Neural cell (in vitro differentiated cells): ENCODE data around the gene MYBPC3. TPM values are rescaled to one million over a fixed set of nuclear protein-coding genes. Genes with fewer than 3 reads are reported as not detected.

Source experiments
- H2AFZ ChIP-seq: fragments of 200-600, 300-800 bp; sonication (generic), shearing (Covaris generic); 2 replicates; pipeline ENCODE4 v1.6.0; 2014; ENCODE audit warnings: low read depth, mild to moderate bottlenecking, antibody characterized with exemption, low read length, moderate library complexity
- H3F3A ChIP-seq: fragments of 200-600 bp; shearing (Covaris generic); 2 replicates; pipeline ENCODE4 v1.6.1; 2016; ENCODE audit warnings: mild to moderate bottlenecking, moderate library complexity, mixed read lengths, antibody characterized with exemption, low read length; ENCODE audit not compliant: insufficient read depth, poor library complexity, severe bottlenecking
- H3K27ac ChIP-seq: fragments of 200-600, 300-800 bp; sonication (generic), shearing (Covaris generic); 2 replicates; pipeline ENCODE4 v1.5.1; 2014; ENCODE audit warnings: mild to moderate bottlenecking, low read length, moderate library complexity
- H3K27me3 ChIP-seq: fragments of 300-800, 200-600 bp; sonication (generic), shearing (Covaris generic); 2 replicates; pipeline ENCODE4 v1.6.0; 2014; ENCODE audit warnings: mild to moderate bottlenecking, low read depth, low read length, moderate library complexity; ENCODE audit not compliant: insufficient read depth
- H3K36me3 ChIP-seq: fragments of 300-800, 200-600 bp; sonication (generic), shearing (Covaris generic); 2 replicates; pipeline ENCODE4 v1.5.1; 2014; ENCODE audit warnings: mild to moderate bottlenecking, antibody characterized with exemption, low read length, moderate library complexity; ENCODE audit not compliant: insufficient read depth
- H3K4me2 ChIP-seq: fragments of 300-800, 200-600 bp; sonication (generic), shearing (Covaris generic); 2 replicates; pipeline ENCODE4 v1.6.0; 2014; ENCODE audit warnings: mild to moderate bottlenecking, low read length
- H3K4me3 ChIP-seq: fragments of 300-800, 200-600 bp; sonication (generic), shearing (Covaris generic); 2 replicates; pipeline ENCODE4 v1.5.1; 2014; ENCODE audit warnings: mild to moderate bottlenecking, low read length, moderate library complexity
- H3K79me2 ChIP-seq: fragments of 200-600 bp; shearing (Covaris generic); replicated peaks from 2 replicates; pipeline ENCODE4 v1.6.0; 2014; ENCODE audit warnings: mild to moderate bottlenecking, low read length, moderate library complexity; ENCODE audit not compliant: insufficient read depth
- H3K9ac ChIP-seq: fragments of 300-800, 200-600 bp; sonication (generic), shearing (Covaris generic); 2 replicates; pipeline ENCODE4 v1.6.1; 2016; ENCODE audit warnings: mild to moderate bottlenecking, low read length, mixed read lengths
- H3K9me2 ChIP-seq: fragments of 200-600 bp; shearing (Covaris generic); 2 replicates; pipeline ENCODE4 v1.6.1; 2016; ENCODE audit warnings: mild to moderate bottlenecking, low read length, mixed read lengths; ENCODE audit not compliant: insufficient read depth
- H3K9me3 ChIP-seq: fragments of 200-600, 300-800 bp; sonication (generic), shearing (Covaris generic); 2 replicates; pipeline ENCODE4 v1.6.1; 2016; ENCODE audit warnings: mild to moderate bottlenecking, mixed run types, low read length, moderate library complexity, mixed read lengths
- H4K20me1 ChIP-seq: fragments of 200-600 bp; shearing (Covaris generic); 2 replicates; pipeline ENCODE4 v1.6.1; 2016; ENCODE audit warnings: mild to moderate bottlenecking, mixed run types; ENCODE audit not compliant: insufficient read depth
- CTCF ChIP-seq: fragments of 450-650 bp; IDR thresholded peaks from 2 replicates; pipeline ENCODE4 v1.5.1; 2014; ENCODE audit warnings: antibody characterized with exemption, mild to moderate bottlenecking, moderate library complexity; ENCODE audit not compliant: poor library complexity, severe bottlenecking
- EP300 ChIP-seq: fragments of 450-650 bp; conservative IDR thresholded peaks from 2 replicates; pipeline ENCODE4 v1.6.1; 2014; ENCODE audit warnings: antibody characterized with exemption, mild to moderate bottlenecking, moderate library complexity; ENCODE audit not compliant: poor library complexity, severe bottlenecking
- EZH2 ChIP-seq: fragments of 200-600, 300-800 bp; shearing (Covaris generic), sonication (generic); IDR thresholded peaks from 2 replicates; pipeline ENCODE4 v1.6.1; 2014; ENCODE audit warnings: antibody characterized with exemption, low read length, borderline replicate concordance, mild to moderate bottlenecking; ENCODE audit not compliant: insufficient read depth, poor library complexity, severe bottlenecking
- MXI1 ChIP-seq: fragments of 450-650 bp; conservative IDR thresholded peaks from 2 replicates; pipeline ENCODE4 v1.6.1; 2014; ENCODE audit warnings: antibody characterized with exemption, mild to moderate bottlenecking; ENCODE audit not compliant: poor library complexity, severe bottlenecking
- POLR2AphosphoS5 ChIP-seq: IDR thresholded peaks from 2 replicates; pipeline ENCODE4 v1.6.1; 2012
- RAD21 ChIP-seq: fragments of 450-650 bp; conservative IDR thresholded peaks from 2 replicates; pipeline ENCODE4 v1.6.1; 2014; ENCODE audit warnings: antibody characterized with exemption, mild to moderate bottlenecking, moderate library complexity
- REST ChIP-seq: IDR thresholded peaks from 2 replicates; pipeline ENCODE4 v1.6.1; 2012; ENCODE audit warnings: borderline replicate concordance
- SMC3 ChIP-seq: fragments of 450-650 bp; conservative IDR thresholded peaks from 2 replicates; pipeline ENCODE4 v1.6.1; 2014; ENCODE audit warnings: antibody characterized with exemption, mild to moderate bottlenecking, moderate library complexity; ENCODE audit not compliant: poor library complexity
- TAF1 ChIP-seq: IDR thresholded peaks from 2 replicates; pipeline ENCODE4 v1.6.1; 2012; ENCODE audit warnings: low read depth
- polyA plus RNA-seq: library from polyadenylated mRNA; depleted of rRNA; stranded (reverse); fragments of >200 nt; gene quantifications from 2 replicates; pipeline ENCODE4 v1.2.3, GENCODE V29; 2014

Gene MYBPC3
- polyA plus RNA-seq, 1 donor from 2014 or later: not detected

GRCh38 chr11:47372422-47372821 lies 19.9 kb upstream of the MYBPC3 start:
- TF ChIP-seq TAF1 (no peak), MXI1 (no peak), REST (no peak), SMC3 (no peak), RAD21 (no peak), POLR2AphosphoS5 (no peak), EZH2 (no peak), CTCF (no peak)
- no peaks in the 10 kb centered on the region for H3K79me2 ChIP-seq
- H4K20me1 ChIP-seq: no peaks in the 10 kb centered on the region
- H3K9ac ChIP-seq: no peak overlapping the region
- H2AFZ ChIP-seq: no peak overlapping the region
- H3K4me2 ChIP-seq: no peak overlapping the region
- no peaks in the 10 kb centered on the region for H3K27me3 ChIP-seq
- H3K27ac ChIP-seq: no peak overlapping the region
- no peaks in the 10 kb centered on the region for H3K9me3 ChIP-seq
- H3K9me2 ChIP-seq: no peaks in the 10 kb centered on the region
- no peaks in the 10 kb centered on the region for H3F3A ChIP-seq
- no peaks in the 10 kb centered on the region for H3K36me3 ChIP-seq
- H3K4me3 ChIP-seq: no peak overlapping the region

GRCh38 chr11:47369676-47370075 lies 17.2 kb upstream of the MYBPC3 start:
- H2AFZ ChIP-seq: no peak overlapping the region
- no peak overlapping the region for H3K4me2 ChIP-seq
- no peaks in the 10 kb centered on the region for H4K20me1 ChIP-seq
- H3K9me3 ChIP-seq: no peaks in the 10 kb centered on the region
- H3K36me3 ChIP-seq: no peaks in the 10 kb centered on the region
- no peak for TF ChIP-seq TAF1
- no peak for TF ChIP-seq CTCF
- TF ChIP-seq EP300: no peak
- no peak for TF ChIP-seq SMC3
- no peak for TF ChIP-seq REST
- H3K9me2 ChIP-seq: no peaks in the 10 kb centered on the region
- no peaks in the 10 kb centered on the region for H3K79me2 ChIP-seq
- no peak overlapping the region for H3K9ac ChIP-seq
- H3K27me3 ChIP-seq: no peaks in the 10 kb centered on the region
- no peaks in the 10 kb centered on the region for H3F3A ChIP-seq
- H3K4me3 ChIP-seq: no peak overlapping the region
- H3K27ac ChIP-seq: no peak overlapping the region
